ENCODE data around the gene CRABP2. TPM values are rescaled to one million over a fixed set of nuclear protein-coding genes. Genes with fewer than 3 reads are reported as not detected.

Gene CRABP2
- total and polyA plus RNA-seq, 2 donors (not counting 1 experiment from before 2014, with no cell fraction given) = 0.89 to 1.2 TPM

DNA sequence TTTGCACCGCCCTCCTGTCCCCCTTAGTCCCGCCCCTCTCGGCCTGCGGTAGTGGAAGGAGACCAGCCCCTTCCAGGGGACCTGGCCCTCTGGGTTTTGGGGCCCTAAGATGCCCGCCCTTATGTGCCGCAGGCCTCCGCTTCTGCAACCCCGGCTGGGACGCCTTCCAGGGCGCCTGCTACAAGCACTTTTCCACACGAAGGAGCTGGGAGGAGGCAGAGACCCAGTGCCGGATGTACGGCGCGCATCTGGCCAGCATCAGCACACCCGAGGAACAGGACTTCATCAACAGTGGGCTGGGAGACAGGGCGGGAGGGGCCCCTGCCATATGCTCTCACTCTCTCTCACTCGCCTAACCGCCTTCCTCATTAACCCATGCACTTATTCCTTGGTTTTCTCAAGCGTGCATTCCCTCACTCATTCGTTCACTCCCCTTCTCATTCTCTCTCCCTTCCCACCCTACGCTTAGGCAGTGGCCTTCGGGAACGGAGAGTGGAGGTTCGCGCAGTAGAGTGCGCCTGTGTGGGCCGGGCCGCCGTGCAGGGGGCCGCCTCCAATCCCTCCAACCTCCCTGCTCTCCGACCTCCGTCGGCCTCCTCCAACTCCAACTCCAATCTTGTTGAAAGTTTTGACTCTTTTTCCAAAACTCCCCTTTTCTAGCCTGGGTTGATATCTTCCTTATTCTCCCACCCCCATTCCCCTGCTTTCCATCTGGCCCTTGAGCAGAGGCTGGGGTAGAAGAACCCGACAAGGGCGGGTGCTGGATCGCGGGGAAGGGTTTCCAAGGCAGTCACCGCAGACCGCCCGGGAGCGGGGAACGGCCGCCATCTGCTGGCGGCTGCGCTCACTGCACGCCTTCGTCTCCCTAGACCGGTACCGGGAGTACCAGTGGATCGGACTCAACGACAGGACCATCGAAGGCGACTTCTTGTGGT lies 48.3 kb downstream of the CRABP2 start:
- no peaks in the 10 kb centered on the region for H3K36me3 ChIP-seq (replicated peaks in 1 of 2; ENCODE audit: control extremely low read depth in 1 of 2, control insufficient read depth in 1 of 2, extremely low read depth in 1 of 2, insufficient read depth in 2 of 2, low read length in 1 of 2)
- peaks cover 52% of the 10 kb centered on the region for H3K27me3 Mint-ChIP-seq
- peak overlapping the region in 4 of 5 experiments; percentile 29 to 51 (median 40) for H3K4me3 ChIP-seq (ENCODE audit: control extremely low read depth in 1 of 5, extremely low read depth in 1 of 5, insufficient read depth in 1 of 5, low read depth in 2 of 5, low read length in 4 of 5)
- H4K20me1 ChIP-seq (ENCODE audit: control insufficient read depth, insufficient read depth, low read length, poor library complexity, severe bottlenecking) = no peaks in the 10 kb centered on the region
- no peaks in the 10 kb centered on the region for H3K9me3 ChIP-seq (ENCODE audit: control extremely low read depth in 1 of 3, control insufficient read depth in 2 of 3, insufficient read depth in 1 of 3, low read length in 2 of 3)
- WGBS (ENCODE audit: insufficient coverage) = 2% methylated on average over 54 of the region's 54 CpGs
- peak overlapping the region; percentile 92 for H3K4me2 ChIP-seq (replicated peaks; ENCODE audit: low read depth, low read length, poor library complexity, severe bottlenecking)
- DNase-seq (peak; percentile 81), ATAC-seq (ENCODE audit: low read depth) (peak; percentile 52)
- no peak overlapping the region for H3K27ac ChIP-seq (ENCODE audit: low read length in 2 of 2)
- peak overlapping the region; percentile 53 for H2AFZ ChIP-seq (ENCODE audit: insufficient read depth, low read depth, low read length, poor library complexity, severe bottlenecking)
- intact Hi-C loops (cut with micrococcal nuclease) = loop anchor here (1.0 to 2.0 kb wide), 3 partner anchors 16 to 73 kb away; no protein-coding TSS in a partner anchor
- peaks cover 47 to 58% of the 10 kb centered on the region in 2 donors for H3K4me1 ChIP-seq (ENCODE audit: control insufficient read depth in 2 of 2, insufficient read depth in 2 of 2, low read length in 2 of 2)
- peak overlapping the region; percentile 86 for H3K4me3 Mint-ChIP-seq
- peaks cover 62% of the 10 kb centered on the region for H3K4me1 Mint-ChIP-seq
- peaks cover 0 to 61% (median 32%) of the 10 kb centered on the region in 4 experiments for H3K27me3 ChIP-seq (replicated peaks in 1 of 4; ENCODE audit: control extremely low read depth in 1 of 4, control insufficient read depth in 3 of 4, insufficient read depth in 4 of 4, low read length in 3 of 4)
- peak overlapping the region; percentile 62 for H3K9ac ChIP-seq (ENCODE audit: low read length)
- no peaks in the 10 kb centered on the region for H3K79me2 ChIP-seq (ENCODE audit: control insufficient read depth, insufficient read depth, low read length)
- no peaks in the 10 kb centered on the region for H3K9me3 Mint-ChIP-seq (ENCODE audit: insufficient read depth)
- POLR2A ChIA-PET = no interaction called here
- TF ChIP-seq EZH2 (IDR thresholded peaks at IDR 0.05; ENCODE audit: borderline replicate concordance, insufficient read depth, low read depth, low read length, poor library complexity, severe bottlenecking) (peak; percentile 76), CTCF (IDR thresholded peaks at IDR 0.05) (peak; percentile 96)
- CTCF ChIA-PET = interaction anchor here (0.5 to 9.0 kb wide), 19 partner anchors 7 to 319 kb away, joined by 3 to 173 read pairs (median 4); partner anchors contain the start of genes BCAN, CCT3, CRABP2 and HAPLN2
- H3K27ac Mint-ChIP-seq = peak overlapping the region; percentile 41
